NCI-H146 (cell line): ENCODE measurements around the gene SLC66A2.
"Not testable (repeated sequence)": the region's sequence is repeated elsewhere in the genome, so short reads cannot be mapped to it uniquely, and the experiment has no call there.

Source experiments
- DNase-seq: peaks from one replicate; lab custom pipeline; 2025; lab: John Stamatoyannopoulos, UW

The SLC66A2 gene

GRCh38 chr18:79951545-79952455 is at the start of gene SLC66A2:
SLC66A2 (minus strand) TSS chr18:79951653; CDS start chr18:79950926, 727 bp downstream.
- DNase-seq, result peak; percentile 95

GRCh38 chr18:80000877-80001276 is 49.4 kb upstream of the SLC66A2 start:
- no peak for DNase-seq

GRCh38 chr18:79999701-80000100 is 48.2 kb upstream of the SLC66A2 start:
- not testable (repeated sequence) for DNase-seq

GRCh38 chr18:79991494-79991893 is 40.0 kb upstream of the SLC66A2 start:
- no peak for DNase-seq

GRCh38 chr18:79989195-79989497 is 37.7 kb upstream of the SLC66A2 start:
- DNase-seq, result peak; percentile 46

- peak; percentile 95 for DNase-seq
Observed at GRCh38 chr18:79988451-79989194, 37.2 kb upstream of the SLC66A2 start, which contains the start of gene TXNL4A. TXNL4A (minus strand) TSS chr18:79988563; CDS start chr18:79988392, 171 bp downstream.

GRCh38 chr18:79988071-79988450 is 36.6 kb upstream of the SLC66A2 start:
- peak; percentile 91 for DNase-seq

- DNase-seq, result no peak
Observed at GRCh38 chr18:79987566-79987965, 36.1 kb upstream of the SLC66A2 start.

GRCh38 chr18:79986726-79987125 is 35.3 kb upstream of the SLC66A2 start:
- DNase-seq, result peak; percentile 18

GRCh38 chr18:79985172-79985571 is 33.7 kb upstream of the SLC66A2 start:
- no peak for DNase-seq

GRCh38 chr18:79983793-79984192 is 32.3 kb upstream of the SLC66A2 start:
- DNase-seq, result no peak

- DNase-seq, result no peak
Observed at GRCh38 chr18:79983253-79983652, 31.8 kb upstream of the SLC66A2 start.

GRCh38 chr18:79982736-79983135 is 31.3 kb upstream of the SLC66A2 start:
- DNase-seq, result no peak

GRCh38 chr18:79980585-79980984 is 29.1 kb upstream of the SLC66A2 start:
- no peak for DNase-seq

GRCh38 chr18:79979843-79980242 is 28.4 kb upstream of the SLC66A2 start:
- no peak for DNase-seq

- no peak for DNase-seq
Observed at GRCh38 chr18:79975985-79976680, 24.7 kb upstream of the SLC66A2 start.

- no peak for DNase-seq
Observed at GRCh38 chr18:79975043-79975442, 23.6 kb upstream of the SLC66A2 start.

GRCh38 chr18:79974025-79974654 is 22.7 kb upstream of the SLC66A2 start:
- DNase-seq, result no peak

- no peak for DNase-seq
Observed at GRCh38 chr18:79973517-79973916, 22.1 kb upstream of the SLC66A2 start.

- DNase-seq, result no peak
Observed at GRCh38 chr18:79972720-79973119, 21.3 kb upstream of the SLC66A2 start.

- DNase-seq, result no peak
Observed at GRCh38 chr18:79971986-79972385, 20.5 kb upstream of the SLC66A2 start.
